ENCODE results near the gene PKNOX2. TPM values are rescaled to one million over a fixed set of nuclear protein-coding genes. Genes with fewer than 3 reads are reported as not detected.

The PKNOX2 gene
- total and polyA plus RNA-seq, 4 donors: 0.14 to 0.29 (median 0.24) TPM

- no peak for TF ChIP-seq ZBTB33 (IDR thresholded peaks at IDR 0.05)
- no peak for TF ChIP-seq NR2F2 (IDR thresholded peaks at IDR 0.05)
- TF ChIP-seq TAF1 (conservative IDR thresholded peaks at IDR 0.05): no peak
- no peak for TF ChIP-seq ATF3 (IDR thresholded peaks at IDR 0.05)
- TF ChIP-seq GABPA (IDR thresholded peaks at IDR 0.05 in 1 of 2, conservative IDR thresholded peaks at IDR 0.05 in 1 of 2): no peak
- no peak for TF ChIP-seq RAD21 (IDR thresholded peaks at IDR 0.05)
- TF ChIP-seq SP1 (IDR thresholded peaks at IDR 0.05): no peak
- no peak for TF ChIP-seq HNF4G (IDR thresholded peaks at IDR 0.05)
Observed at GRCh38 chr11:125312391-125312790, 147.8 kb downstream of the PKNOX2 start (continued).

DNA sequence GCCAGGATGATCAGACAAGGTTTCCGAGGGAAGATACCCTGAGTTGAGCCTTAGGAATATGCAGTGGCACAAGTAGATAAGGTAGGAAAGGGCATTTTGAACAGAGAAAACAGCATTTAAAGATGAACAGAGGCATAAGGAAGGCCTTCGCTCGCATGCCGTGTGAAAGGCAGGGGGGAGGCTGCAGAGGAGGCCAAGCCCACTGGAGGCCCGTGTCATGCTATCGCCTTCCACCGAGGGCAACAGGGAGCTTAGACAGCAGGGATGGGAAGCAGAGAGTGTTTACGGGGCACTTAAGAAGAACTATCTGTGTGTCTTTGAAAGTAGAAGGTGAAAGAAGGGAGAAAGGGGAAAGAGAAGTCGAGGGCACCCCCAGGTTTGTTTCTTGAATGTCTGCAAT is 148.3 kb downstream of the PKNOX2 start:
- H3K4me1 ChIP-seq (ENCODE audit: control insufficient read depth in 4 of 4, insufficient read depth in 4 of 4, low read length in 3 of 4): no peaks in the 10 kb centered on the region
- no peaks in the 10 kb centered on the region for H3K9me3 ChIP-seq (ENCODE audit: control insufficient read depth in 4 of 4, low read length in 3 of 4)
- H3K9ac ChIP-seq (ENCODE audit: low read depth in 1 of 2, low read length in 2 of 2): no peak overlapping the region
- H3K27ac ChIP-seq (ENCODE audit: low read depth in 1 of 2, low read length in 2 of 2): no peak overlapping the region
- no peak overlapping the region for H3K4me3 ChIP-seq (ENCODE audit: low read depth in 1 of 3, low read length in 3 of 3)
- TF ChIP-seq RAD21 (IDR thresholded peaks at IDR 0.05) (no peak), HNF4A (conservative IDR thresholded peaks at IDR 0.05) (no peak), NR2F2 (IDR thresholded peaks at IDR 0.05) (no peak), TAF1 (conservative IDR thresholded peaks at IDR 0.05) (no peak), REST (IDR thresholded peaks at IDR 0.05) (no peak), YY1 (IDR thresholded peaks at IDR 0.05) (no peak), RXRA (IDR thresholded peaks at IDR 0.05) (no peak), FOXA2 (IDR thresholded peaks at IDR 0.05) (no peak), EGR1 (IDR thresholded peaks at IDR 0.05; ENCODE audit: low read depth in 2 of 2) (no peak), ZBTB33 (IDR thresholded peaks at IDR 0.05) (no peak), GABPA (IDR thresholded peaks at IDR 0.05 in 1 of 2, conservative IDR thresholded peaks at IDR 0.05 in 1 of 2) (no peak), ATF3 (IDR thresholded peaks at IDR 0.05) (no peak), SP1 (IDR thresholded peaks at IDR 0.05) (no peak)
- TF ChIP-seq, protein P1, sequence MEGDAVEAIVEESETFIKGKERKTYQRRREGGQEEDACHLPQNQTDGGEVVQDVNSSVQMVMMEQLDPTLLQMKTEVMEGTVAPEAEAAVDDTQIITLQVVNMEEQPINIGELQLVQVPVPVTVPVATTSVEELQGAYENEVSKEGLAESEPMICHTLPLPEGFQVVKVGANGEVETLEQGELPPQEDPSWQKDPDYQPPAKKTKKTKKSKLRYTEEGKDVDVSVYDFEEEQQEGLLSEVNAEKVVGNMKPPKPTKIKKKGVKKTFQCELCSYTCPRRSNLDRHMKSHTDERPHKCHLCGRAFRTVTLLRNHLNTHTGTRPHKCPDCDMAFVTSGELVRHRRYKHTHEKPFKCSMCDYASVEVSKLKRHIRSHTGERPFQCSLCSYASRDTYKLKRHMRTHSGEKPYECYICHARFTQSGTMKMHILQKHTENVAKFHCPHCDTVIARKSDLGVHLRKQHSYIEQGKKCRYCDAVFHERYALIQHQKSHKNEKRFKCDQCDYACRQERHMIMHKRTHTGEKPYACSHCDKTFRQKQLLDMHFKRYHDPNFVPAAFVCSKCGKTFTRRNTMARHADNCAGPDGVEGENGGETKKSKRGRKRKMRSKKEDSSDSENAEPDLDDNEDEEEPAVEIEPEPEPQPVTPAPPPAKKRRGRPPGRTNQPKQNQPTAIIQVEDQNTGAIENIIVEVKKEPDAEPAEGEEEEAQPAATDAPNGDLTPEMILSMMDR (IDR thresholded peaks at IDR 0.05; ENCODE audit: low read depth, low read length, missing input control): no peak
- 83% methylated on average over 9 of the region's 9 CpGs for WGBS
- DNase-seq (ENCODE audit: low spot score): no peak
- H3K27me3 ChIP-seq (ENCODE audit: control insufficient read depth in 4 of 4, insufficient read depth in 4 of 4, low read length in 3 of 4): no peaks in the 10 kb centered on the region
- no peaks in the 10 kb centered on the region for H3K36me3 ChIP-seq (ENCODE audit: control insufficient read depth in 4 of 4, insufficient read depth in 3 of 4, low read depth in 1 of 4, low read length in 3 of 4)
